H9 (cell line): Measurements from ENCODE around the gene TMEM176B. TPM values are rescaled to one million over a fixed set of nuclear protein-coding genes. Genes with fewer than 3 reads are reported as not detected.

Experiments used
- DNase-seq: peaks from one replicate; pipeline ENCODE4 v3.0.0-alpha.2; 2017
- H2AFZ ChIP-seq: one replicate; pipeline ENCODE4 v1.6.1; 2013; ENCODE audit warnings: mild to moderate bottlenecking, low read length, control low read depth, moderate library complexity
- H2AK5ac ChIP-seq: 2 replicates; pipeline ENCODE4 v1.6.1; 2013; ENCODE audit warnings: low read length, control low read depth, mixed read lengths; ENCODE audit not compliant: insufficient read length
- H2BK120ac ChIP-seq: one replicate; pipeline ENCODE4 v1.6.1; 2013; ENCODE audit warnings: low read depth, mild to moderate bottlenecking, low read length, control low read depth, inconsistent platforms; ENCODE audit not compliant: poor library complexity, severe bottlenecking
- H2BK12ac ChIP-seq: 2 replicates; pipeline ENCODE4 v1.6.1; 2013; ENCODE audit warnings: low read length, control low read depth, mixed read lengths, low read depth; ENCODE audit not compliant: insufficient read length
- H2BK15ac ChIP-seq: 2 replicates; pipeline ENCODE4 v1.6.1; 2013; ENCODE audit warnings: low read depth, low read length, control low read depth
- H2BK20ac ChIP-seq: one replicate; pipeline ENCODE4 v1.6.1; 2013; ENCODE audit warnings: low read depth, mild to moderate bottlenecking, low read length, control low read depth, inconsistent platforms; ENCODE audit not compliant: poor library complexity, severe bottlenecking
- H2BK5ac ChIP-seq: 2 replicates; pipeline ENCODE4 v1.6.1; 2013; ENCODE audit warnings: low read length, control low read depth, mixed read lengths; ENCODE audit not compliant: insufficient read length
- H3K14ac ChIP-seq: 2 replicates; pipeline ENCODE4 v1.6.1; 2013; ENCODE audit warnings: low read length, control low read depth; ENCODE audit not compliant: insufficient read depth
- H3K18ac ChIP-seq: 2 replicates; pipeline ENCODE4 v1.6.1; 2013; ENCODE audit warnings: low read depth, mild to moderate bottlenecking, mixed read lengths, low read length, control low read depth; ENCODE audit not compliant: insufficient read length
- H3K23ac ChIP-seq: 2 replicates; pipeline ENCODE4 v1.6.1; 2013; ENCODE audit warnings: low read length, control low read depth, mixed read lengths, low read depth; ENCODE audit not compliant: insufficient read length
- H3K23me2 ChIP-seq: 2 replicates; pipeline ENCODE4 v1.6.1; 2013; ENCODE audit warnings: low read depth, mild to moderate bottlenecking, mixed read lengths, low read length, control low read depth; ENCODE audit not compliant: insufficient read length, poor library complexity, severe bottlenecking
- H3K27ac ChIP-seq: 2 replicates; pipeline ENCODE4 v1.5.1; 2013; ENCODE audit warnings: low read length, control low read depth, mixed read lengths, low read depth; ENCODE audit not compliant: insufficient read length
- H3K27me3 ChIP-seq: 2 replicates; pipeline ENCODE4 v1.6.1; 2013; ENCODE audit warnings: low read length, control low read depth, inconsistent platforms; ENCODE audit not compliant: insufficient read depth
- H3K4ac ChIP-seq: 2 replicates; pipeline ENCODE4 v1.6.1; 2013; ENCODE audit warnings: low read depth, mild to moderate bottlenecking, control low read depth, inconsistent platforms, low read length, moderate library complexity
- H3K4me1 ChIP-seq: 2 replicates; pipeline ENCODE4 v1.6.1; 2013; ENCODE audit warnings: low read length, control low read depth, inconsistent platforms; ENCODE audit not compliant: insufficient read depth
- H3K4me2 ChIP-seq: 2 replicates; pipeline ENCODE4 v1.6.1; 2013; ENCODE audit warnings: low read length, control low read depth, mixed read lengths; ENCODE audit not compliant: insufficient read length, insufficient read depth
- H3K56ac ChIP-seq: 2 replicates; pipeline ENCODE4 v1.6.1; 2013; ENCODE audit warnings: low read depth, mild to moderate bottlenecking, mixed read lengths, low read length, control low read depth; ENCODE audit not compliant: insufficient read length
- H3K79me1 ChIP-seq: 2 replicates; pipeline ENCODE4 v1.6.1; 2013; ENCODE audit warnings: low read depth, mild to moderate bottlenecking, moderate library complexity, low read length, control low read depth, inconsistent platforms; ENCODE audit not compliant: insufficient read depth, poor library complexity, severe bottlenecking
- H3K79me2 ChIP-seq: 2 replicates; pipeline ENCODE4 v1.6.1; 2013; ENCODE audit warnings: low read length, control low read depth, inconsistent platforms; ENCODE audit not compliant: insufficient read depth
- H3K9ac ChIP-seq: 2 replicates; pipeline ENCODE4 v1.6.1; 2013; ENCODE audit warnings: low read length, control low read depth, mixed read lengths; ENCODE audit not compliant: insufficient read length; ENCODE audit errors: extremely low read depth
- H3K9me3 ChIP-seq: one replicate; pipeline ENCODE4 v1.6.1; 2013; ENCODE audit warnings: low read depth, low read length, inconsistent platforms; ENCODE audit not compliant: control insufficient read depth
- H3T11ph ChIP-seq: one replicate; pipeline ENCODE4 v1.6.1; 2013; ENCODE audit warnings: mild to moderate bottlenecking, low read length, control low read depth, inconsistent platforms
- H4K20me1 ChIP-seq: one replicate; pipeline ENCODE4 v1.6.1; 2013; ENCODE audit not compliant: control insufficient read depth, insufficient read length, insufficient read depth
- H4K5ac ChIP-seq: 2 replicates; pipeline ENCODE4 v1.6.1; 2013; ENCODE audit warnings: low read depth, mild to moderate bottlenecking, mixed read lengths, low read length, control low read depth; ENCODE audit not compliant: insufficient read length
- H4K8ac ChIP-seq: replicated peaks from 2 replicates; pipeline ENCODE4 v1.6.1; 2013; ENCODE audit warnings: low read length, control low read depth, mixed read lengths, low read depth; ENCODE audit not compliant: insufficient read length
- H4K91ac ChIP-seq: 2 replicates; pipeline ENCODE4 v1.6.1; 2013; ENCODE audit warnings: low read depth, mild to moderate bottlenecking, moderate library complexity, mixed read lengths, low read length, control low read depth; ENCODE audit not compliant: insufficient read length
- H3K27ac Mint-ChIP-seq, 3 experiments: 2 replicates in 2 of 3; 3 replicates in 1 of 3; pipeline ENCODE4 v1.8.0; 2020 to 2021; ENCODE audit warnings: mixed read lengths in 3 of 3, mild to moderate bottlenecking in 1 of 3, moderate library complexity in 1 of 3
- H3K27me3 Mint-ChIP-seq: 2 replicates; pipeline ENCODE4 v1.8.0; 2021; ENCODE audit warnings: low read depth, mild to moderate bottlenecking, moderate library complexity, mixed read lengths
- H3K36me3 Mint-ChIP-seq, 3 experiments: 2 replicates in 2 of 3; 3 replicates in 1 of 3; pipeline ENCODE4 v1.8.0; 2020 to 2021; ENCODE audit warnings: low read depth in 3 of 3, mixed read lengths in 3 of 3; ENCODE audit not compliant: insufficient read depth in 1 of 3
- H3K4me1 Mint-ChIP-seq, 2 experiments: 2 replicates each; pipeline ENCODE4 v1.8.0; 2020; ENCODE audit warnings: mixed read lengths in 2 of 2
- H3K4me3 Mint-ChIP-seq, 2 experiments: 2 replicates in 1 of 2; 3 replicates in 1 of 2; pipeline ENCODE4 v1.8.0; 2020 to 2021; ENCODE audit warnings: mild to moderate bottlenecking in 2 of 2, mixed read lengths in 2 of 2, moderate library complexity in 1 of 2
- H3K9me3 Mint-ChIP-seq, 2 experiments: 2 replicates in 1 of 2; 3 replicates in 1 of 2; pipeline ENCODE4 v1.8.0; 2020; ENCODE audit warnings: mild to moderate bottlenecking in 2 of 2, mixed read lengths in 2 of 2, moderate library complexity in 1 of 2
- CTCF ChIP-seq: fragments of 200-600 bp; sonication (generic); conservative IDR thresholded peaks from 3 replicates; pipeline ENCODE4 v1.8.0; 2021; ENCODE audit warnings: antibody characterized with exemption, mild to moderate bottlenecking
- WGBS: extraction: QIAGEN DNeasy Blood & Tissue Kit; methylation state at CpG from one replicate; pipeline ENCODE4 v1.1.7; 2013; ENCODE audit warnings: missing lambda C conversion rate, low lambda C conversion rate, mixed read lengths; ENCODE audit not compliant: insufficient read length; ENCODE audit errors: extremely low coverage; 5-methylcytosine and 5-hydroxymethylcytosine counted together
- total RNA-seq: library from RNA; stranded (reverse); gene quantifications from 2 replicates; pipeline ENCODE4 v1.2.1, GENCODE V29; 2021

The TMEM176B gene
- total RNA-seq, 1 experiment from 2014 or later = 0.85 TPM

- Histone ChIP-seq H3T11ph (no peak overlapping the region), H3K27me3 (peaks cover 70% of the 10 kb centered on the region), H3K4ac (no peak overlapping the region), H3K18ac (no peak overlapping the region), H4K91ac (no peak overlapping the region), H3K9ac (no peak overlapping the region), H3K4me1 (no peaks in the 10 kb centered on the region), H4K8ac (no peak overlapping the region), H3K79me1 (no peaks in the 10 kb centered on the region), H2BK20ac (no peak overlapping the region), H2AK5ac (no peak overlapping the region), H3K23ac (no peak overlapping the region), H2BK15ac (no peak overlapping the region), H3K27ac (no peak overlapping the region), H2BK120ac (no peak overlapping the region), H4K20me1 (no peaks in the 10 kb centered on the region), H2BK5ac (no peak overlapping the region), H3K56ac (no peak overlapping the region), H3K79me2 (no peaks in the 10 kb centered on the region), H2BK12ac (no peak overlapping the region), H3K14ac (no peak overlapping the region), H3K23me2 (no peaks in the 10 kb centered on the region), H3K4me2 (no peak overlapping the region), H2AFZ (no peak overlapping the region), H4K5ac (no peak overlapping the region), H3K9me3 (no peaks in the 10 kb centered on the region)
- Mint-ChIP-seq H3K4me1 (no peaks in the 10 kb centered on the region), H3K27ac (no peak overlapping the region), H3K4me3 (no peak overlapping the region), H3K9me3 (peaks cover 3% of the 10 kb centered on the region in 2 experiments), H3K36me3 (no peaks in the 10 kb centered on the region), H3K27me3 (peaks cover 100% of the 10 kb centered on the region)
- TF ChIP-seq CTCF = no peak
- DNase-seq = no peak
- WGBS = no CpG with 5 or more reads among the region's 8 CpGs
These were observed 56.0 kb downstream of the TMEM176B start for GRCh38 chr7:150744041-150744656.
